Measurements from ENCODE around the gene PELI2. TPM values are rescaled to one million over a fixed set of nuclear protein-coding genes. Genes with fewer than 3 reads are reported as not detected.

The PELI2 gene
- total RNA-seq, 1 experiment from 2014 or later = 19.5 TPM

DNA sequence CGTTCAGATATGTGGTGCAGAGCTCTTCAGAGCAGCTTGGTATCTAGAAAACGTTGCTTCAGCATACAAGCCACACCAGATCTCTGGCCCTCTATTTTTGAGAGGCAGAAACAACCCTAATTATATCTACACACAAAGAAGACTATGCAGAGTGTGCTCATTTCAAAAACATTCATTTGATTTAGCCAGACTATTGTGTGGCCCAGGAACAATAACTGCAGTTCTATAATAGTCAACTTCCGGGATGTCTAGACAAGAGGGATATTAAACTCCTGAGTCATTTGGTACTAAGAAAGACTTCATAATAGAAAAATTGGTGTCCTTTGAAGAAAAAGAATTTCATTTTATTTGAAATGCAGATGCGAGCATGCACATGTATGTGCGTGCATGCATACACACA is 153.8 kb downstream of the PELI2 start:
- no peak for DNase-seq
- Mint-ChIP-seq H3K27ac (ENCODE audit: unreplicated experiment) (no peak overlapping the region), H3K4me1 (ENCODE audit: low read depth, unreplicated experiment) (no peaks in the 10 kb centered on the region), H3K9me3 (ENCODE audit: low read depth, unreplicated experiment) (no peaks in the 10 kb centered on the region), H3K36me3 (ENCODE audit: insufficient read depth, unreplicated experiment) (no peaks in the 10 kb centered on the region), H3K27me3 (ENCODE audit: unreplicated experiment) (no peaks in the 10 kb centered on the region), H3K4me3 (ENCODE audit: low read depth, unreplicated experiment) (no peak overlapping the region)
- TF ChIP-seq, protein P1, sequence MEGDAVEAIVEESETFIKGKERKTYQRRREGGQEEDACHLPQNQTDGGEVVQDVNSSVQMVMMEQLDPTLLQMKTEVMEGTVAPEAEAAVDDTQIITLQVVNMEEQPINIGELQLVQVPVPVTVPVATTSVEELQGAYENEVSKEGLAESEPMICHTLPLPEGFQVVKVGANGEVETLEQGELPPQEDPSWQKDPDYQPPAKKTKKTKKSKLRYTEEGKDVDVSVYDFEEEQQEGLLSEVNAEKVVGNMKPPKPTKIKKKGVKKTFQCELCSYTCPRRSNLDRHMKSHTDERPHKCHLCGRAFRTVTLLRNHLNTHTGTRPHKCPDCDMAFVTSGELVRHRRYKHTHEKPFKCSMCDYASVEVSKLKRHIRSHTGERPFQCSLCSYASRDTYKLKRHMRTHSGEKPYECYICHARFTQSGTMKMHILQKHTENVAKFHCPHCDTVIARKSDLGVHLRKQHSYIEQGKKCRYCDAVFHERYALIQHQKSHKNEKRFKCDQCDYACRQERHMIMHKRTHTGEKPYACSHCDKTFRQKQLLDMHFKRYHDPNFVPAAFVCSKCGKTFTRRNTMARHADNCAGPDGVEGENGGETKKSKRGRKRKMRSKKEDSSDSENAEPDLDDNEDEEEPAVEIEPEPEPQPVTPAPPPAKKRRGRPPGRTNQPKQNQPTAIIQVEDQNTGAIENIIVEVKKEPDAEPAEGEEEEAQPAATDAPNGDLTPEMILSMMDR (IDR thresholded peaks at IDR 0.05; ENCODE audit: unreplicated experiment) = no peak
- CTCF ChIA-PET = no interaction called here
- intact Hi-C loops (cut with micrococcal nuclease; ENCODE audit: unreplicated experiment) = no loop called here
- no TSS peak for BruUV-seq (replicated peaks)

DNA sequence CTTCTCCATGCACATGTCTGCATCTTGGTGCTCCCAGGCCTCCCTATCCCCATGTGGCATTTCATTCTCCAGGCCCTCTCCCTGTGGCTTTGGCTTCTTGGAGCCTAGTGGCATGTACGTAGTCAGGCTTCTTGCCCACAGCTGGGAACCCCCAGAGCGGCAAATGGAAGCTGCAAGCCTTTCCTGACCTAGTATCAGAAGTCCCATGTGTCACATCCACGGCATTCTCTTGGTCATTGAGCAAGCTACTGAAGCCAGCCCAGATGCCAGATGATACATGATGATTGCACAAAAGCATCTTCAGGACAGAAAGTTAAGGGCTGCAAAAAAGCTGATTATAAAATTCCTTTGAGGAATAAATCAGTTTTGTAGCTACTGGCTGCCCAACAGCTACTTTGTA is 154.9 kb downstream of the PELI2 start:
- CTCF ChIA-PET = no interaction called here
- H3K27me3 Mint-ChIP-seq (ENCODE audit: unreplicated experiment) = no peaks in the 10 kb centered on the region
- no peaks in the 10 kb centered on the region for H3K36me3 Mint-ChIP-seq (ENCODE audit: insufficient read depth, unreplicated experiment)
- intact Hi-C loops (cut with micrococcal nuclease; ENCODE audit: unreplicated experiment) = no loop called here
- TF ChIP-seq, protein P1 (IDR thresholded peaks at IDR 0.05; ENCODE audit: unreplicated experiment) = no peak
- no peaks in the 10 kb centered on the region for H3K9me3 Mint-ChIP-seq (ENCODE audit: low read depth, unreplicated experiment)
- DNase-seq = no peak
- no TSS peak for BruUV-seq (replicated peaks)
- no peaks in the 10 kb centered on the region for H3K4me1 Mint-ChIP-seq (ENCODE audit: low read depth, unreplicated experiment)
- H3K27ac Mint-ChIP-seq (ENCODE audit: unreplicated experiment) = no peak overlapping the region
- no peak overlapping the region for H3K4me3 Mint-ChIP-seq (ENCODE audit: low read depth, unreplicated experiment)

DNA sequence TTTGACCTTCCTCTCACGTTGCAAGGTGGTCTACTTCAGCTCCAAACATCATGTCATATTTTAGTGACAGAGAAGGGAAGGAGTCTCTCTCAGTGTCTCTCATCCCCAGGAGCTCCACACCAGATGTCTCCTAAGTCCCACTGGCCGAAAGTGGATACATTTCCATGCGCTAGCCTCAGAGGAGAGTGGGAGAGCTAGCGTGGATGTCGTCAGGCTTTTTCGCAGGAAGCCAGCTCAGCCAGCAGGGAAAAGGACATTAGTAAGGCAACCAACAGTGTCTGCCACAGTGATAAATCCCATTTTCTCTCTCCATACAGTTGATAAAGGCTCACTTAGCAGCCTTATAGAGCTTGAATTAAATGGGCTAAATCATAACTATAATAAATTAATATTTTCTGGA is 155.7 kb downstream of the PELI2 start:
- H3K9me3 Mint-ChIP-seq (ENCODE audit: low read depth, unreplicated experiment) = no peaks in the 10 kb centered on the region
- BruUV-seq (replicated peaks) = no TSS peak
- no peaks in the 10 kb centered on the region for H3K36me3 Mint-ChIP-seq (ENCODE audit: insufficient read depth, unreplicated experiment)
- no peak overlapping the region for H3K27ac Mint-ChIP-seq (ENCODE audit: unreplicated experiment)
- intact Hi-C loops (cut with micrococcal nuclease; ENCODE audit: unreplicated experiment) = no loop called here
- H3K27me3 Mint-ChIP-seq (ENCODE audit: unreplicated experiment) = no peaks in the 10 kb centered on the region
- CTCF ChIA-PET = interaction anchor here (0.6 kb wide), 1 partner anchor 16 kb away, joined by 5 read pairs; no protein-coding TSS in a partner anchor
- TF ChIP-seq, protein P1 (IDR thresholded peaks at IDR 0.05; ENCODE audit: unreplicated experiment) = no peak
- no peak overlapping the region for H3K4me3 Mint-ChIP-seq (ENCODE audit: low read depth, unreplicated experiment)
- H3K4me1 Mint-ChIP-seq (ENCODE audit: low read depth, unreplicated experiment) = no peaks in the 10 kb centered on the region
- no peak for DNase-seq

DNA sequence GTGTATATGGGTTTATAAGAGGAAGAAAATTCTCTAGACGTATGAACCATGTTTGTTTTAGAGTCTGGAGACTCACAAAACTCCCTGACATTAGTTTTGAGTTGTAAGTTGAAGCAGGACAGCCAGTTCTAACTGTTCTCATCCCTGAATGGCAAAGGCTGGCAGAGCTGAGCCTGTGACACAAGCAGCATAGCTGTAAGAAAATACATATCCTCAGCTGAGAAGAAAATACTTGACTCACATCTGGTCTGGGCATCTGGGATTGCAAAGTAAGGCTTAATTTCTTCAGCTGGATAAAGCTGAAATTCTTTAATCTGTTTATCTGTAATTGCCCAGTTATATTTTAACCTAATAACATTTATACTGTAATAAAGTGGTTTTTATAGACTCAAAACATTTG is 156.3 kb downstream of the PELI2 start:
- no peaks in the 10 kb centered on the region for H3K9me3 Mint-ChIP-seq (ENCODE audit: low read depth, unreplicated experiment)
- CTCF ChIA-PET = no interaction called here
- H3K4me1 Mint-ChIP-seq (ENCODE audit: low read depth, unreplicated experiment) = no peaks in the 10 kb centered on the region
- no peak overlapping the region for H3K4me3 Mint-ChIP-seq (ENCODE audit: low read depth, unreplicated experiment)
- intact Hi-C loops (cut with micrococcal nuclease; ENCODE audit: unreplicated experiment) = no loop called here
- DNase-seq = no peak
- no TSS peak for BruUV-seq (replicated peaks)
- H3K27me3 Mint-ChIP-seq (ENCODE audit: unreplicated experiment) = no peaks in the 10 kb centered on the region
- TF ChIP-seq, protein P1 (IDR thresholded peaks at IDR 0.05; ENCODE audit: unreplicated experiment) = no peak
- H3K27ac Mint-ChIP-seq (ENCODE audit: unreplicated experiment) = no peak overlapping the region
- H3K36me3 Mint-ChIP-seq (ENCODE audit: insufficient read depth, unreplicated experiment) = no peaks in the 10 kb centered on the region
